UCSD-AML1 (cell line): ENCODE results near the gene LFNG.
A peak's percentile ranks its signal among the peaks of the same experiment; 100 is the strongest.
"Not testable (repeated sequence)": the region's sequence is repeated elsewhere in the genome, so short reads cannot be mapped to it uniquely, and the experiment has no call there.

Experiments
- DNase-seq: peaks from one replicate; lab custom pipeline; 2025; ENCODE audit not compliant: unreplicated experiment; lab: John Stamatoyannopoulos, UW

Gene LFNG

GRCh38 chr7:2542916-2543871 is 23.6 kb downstream of the LFNG start:
- no peak for DNase-seq

GRCh38 chr7:2544541-2545188 is 25.1 kb downstream of the LFNG start:
- DNase-seq: no peak

- DNase-seq: no peak
Measured at GRCh38 chr7:2545746-2546425, 26.3 kb downstream of the LFNG start.

GRCh38 chr7:2546776-2547586 is 27.4 kb downstream of the LFNG start:
- no peak for DNase-seq

- no peak for DNase-seq
Measured at GRCh38 chr7:2551418-2551817, 31.8 kb downstream of the LFNG start.

DNA sequence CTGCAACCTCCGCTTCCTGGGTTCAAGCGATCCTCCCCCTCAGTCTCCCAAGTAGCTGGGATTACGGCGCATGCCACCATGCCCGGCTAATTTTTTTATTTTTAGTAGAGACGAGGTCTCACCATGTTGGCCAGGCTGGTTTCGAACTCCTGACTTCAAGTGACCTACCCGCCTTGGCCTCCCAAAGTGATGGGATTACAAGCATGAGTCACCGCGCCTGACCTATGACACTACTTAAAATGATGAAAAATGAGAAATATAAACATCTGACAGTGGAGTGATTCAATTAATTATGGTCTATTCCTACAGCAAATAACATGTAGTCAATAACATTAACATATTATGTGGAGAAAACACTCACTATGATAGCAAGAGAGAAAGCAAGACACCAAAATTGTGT is 33.5 kb downstream of the LFNG start:
- no peak for DNase-seq

GRCh38 chr7:2553831-2554581 is 34.4 kb downstream of the LFNG start:
- no peak for DNase-seq

- DNase-seq: no peak
Measured at GRCh38 chr7:2554661-2555111, 35.1 kb downstream of the LFNG start.

GRCh38 chr7:2555121-2556052 is 35.8 kb downstream of the LFNG start, which contains the start of gene BRAT1:
Gene BRAT1, minus strand, starts transcription at chr7:2555524. Its CDS starts 1,093 bp downstream, at chr7:2554431.
- peak; percentile 83 for DNase-seq

- DNase-seq: peak; percentile 81
Measured at GRCh38 chr7:2558629-2559282, 39.2 kb downstream of the LFNG start, which contains the start of gene IQCE. Gene IQCE, plus strand, starts transcription at chr7:2558979. Its CDS starts 203 bp downstream, at chr7:2559182.

DNA sequence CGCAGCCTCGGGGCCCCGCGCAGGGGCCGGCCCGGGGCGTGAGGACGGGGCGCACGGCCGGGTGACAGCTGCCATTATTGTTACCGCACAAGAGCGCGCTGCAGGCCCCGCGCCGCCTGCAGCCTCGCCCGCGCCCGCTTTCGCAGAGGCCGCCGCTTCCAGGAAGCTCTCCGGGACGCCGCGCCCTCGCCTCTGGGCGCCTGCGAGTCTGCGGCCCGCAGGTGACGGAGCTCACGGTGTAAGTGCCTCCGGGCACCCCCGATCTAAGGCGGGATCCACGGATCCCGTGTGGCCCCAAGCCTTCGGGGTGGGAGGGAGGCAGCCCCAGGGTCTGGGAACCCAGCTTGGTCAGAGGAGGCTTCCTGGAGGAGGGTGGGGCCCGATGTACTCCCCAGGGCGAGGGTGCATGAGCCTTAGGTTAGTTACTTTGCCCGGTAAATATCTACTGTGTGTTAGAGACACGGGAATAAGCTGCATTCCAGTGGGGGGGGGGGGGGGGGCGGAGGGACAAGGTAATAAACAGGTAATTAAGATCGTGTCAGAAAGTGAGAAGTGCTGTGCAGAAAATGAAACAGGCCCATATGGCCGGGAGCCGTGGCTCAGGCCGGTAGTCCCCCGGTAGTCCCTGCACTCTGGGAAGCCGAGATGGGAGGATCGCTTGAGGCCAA is 39.8 kb downstream of the LFNG start:
- DNase-seq: no peak

DNA sequence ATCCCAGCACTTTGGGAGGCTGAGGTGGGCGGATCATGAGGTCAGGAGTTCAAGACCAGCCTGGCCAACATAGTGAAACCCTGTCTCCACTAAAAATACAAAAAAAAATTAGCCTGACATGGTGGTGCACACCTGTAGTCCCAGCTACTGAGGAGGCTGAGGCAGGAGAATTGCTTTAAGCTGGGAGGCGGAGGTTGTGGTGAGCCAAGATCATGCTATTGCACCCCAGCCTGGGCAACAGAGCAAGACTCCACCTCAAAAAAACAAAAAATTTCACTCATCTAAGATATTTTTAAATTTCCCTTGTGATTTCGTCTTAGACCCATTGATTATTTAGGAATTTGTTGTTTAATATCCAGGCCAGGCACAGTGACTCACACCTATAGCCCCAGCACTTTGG is 44.4 kb downstream of the LFNG start:
- not testable (repeated sequence) for DNase-seq

DNA sequence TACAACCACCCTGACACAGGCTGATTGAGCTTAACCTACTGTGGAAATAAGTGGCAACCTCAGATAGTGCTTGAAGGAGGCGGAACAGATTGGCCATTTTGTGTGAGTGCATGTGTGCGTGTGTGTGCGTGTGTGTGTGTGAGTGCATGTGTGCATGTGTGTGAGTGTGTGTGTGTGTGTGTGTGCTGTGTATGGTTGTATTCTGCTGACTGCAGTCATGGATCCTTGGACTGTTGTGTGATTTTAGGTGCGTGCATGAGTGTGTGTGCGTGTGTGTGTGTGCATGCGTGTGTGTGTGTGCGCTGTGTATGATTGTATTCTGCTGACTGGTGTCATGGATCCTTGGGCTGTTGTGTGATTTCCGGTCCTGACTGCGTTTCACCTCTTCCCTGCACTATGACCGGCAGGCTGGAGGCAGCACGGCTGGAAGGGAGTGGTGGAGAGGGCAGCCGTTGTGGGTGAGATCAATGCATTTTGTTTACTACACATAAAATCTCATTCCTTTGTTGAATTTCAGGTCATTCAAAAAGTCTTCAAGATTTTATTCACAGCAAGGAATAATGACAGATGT is 45.5 kb downstream of the LFNG start:
- no peak for DNase-seq

DNA sequence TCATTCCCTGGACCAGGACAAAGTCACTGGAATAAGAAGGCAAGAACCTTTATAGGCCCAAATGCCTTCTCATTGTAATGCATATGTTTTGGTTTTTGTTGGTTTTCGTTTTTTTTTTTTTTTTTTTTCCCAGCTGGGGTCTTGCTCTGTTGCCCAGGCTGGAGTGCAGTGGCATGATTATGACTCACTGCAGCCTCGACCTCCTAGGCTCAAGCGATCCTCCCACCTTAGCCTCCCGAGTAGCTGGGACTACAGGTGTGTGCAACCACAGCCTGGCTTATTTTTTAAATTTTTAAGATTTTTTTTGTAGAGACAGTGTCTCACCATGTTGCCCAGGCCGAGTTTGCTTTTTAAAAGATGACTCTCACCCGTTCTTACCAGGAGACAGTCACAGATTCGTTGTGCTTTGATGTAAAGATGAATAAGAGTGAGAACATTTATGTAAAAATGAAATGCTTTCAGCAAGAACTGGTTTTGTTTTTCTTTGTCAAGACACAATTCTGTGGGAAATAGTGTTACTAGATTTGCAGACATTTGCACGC is 46.8 kb downstream of the LFNG start:
- no peak for DNase-seq

DNA sequence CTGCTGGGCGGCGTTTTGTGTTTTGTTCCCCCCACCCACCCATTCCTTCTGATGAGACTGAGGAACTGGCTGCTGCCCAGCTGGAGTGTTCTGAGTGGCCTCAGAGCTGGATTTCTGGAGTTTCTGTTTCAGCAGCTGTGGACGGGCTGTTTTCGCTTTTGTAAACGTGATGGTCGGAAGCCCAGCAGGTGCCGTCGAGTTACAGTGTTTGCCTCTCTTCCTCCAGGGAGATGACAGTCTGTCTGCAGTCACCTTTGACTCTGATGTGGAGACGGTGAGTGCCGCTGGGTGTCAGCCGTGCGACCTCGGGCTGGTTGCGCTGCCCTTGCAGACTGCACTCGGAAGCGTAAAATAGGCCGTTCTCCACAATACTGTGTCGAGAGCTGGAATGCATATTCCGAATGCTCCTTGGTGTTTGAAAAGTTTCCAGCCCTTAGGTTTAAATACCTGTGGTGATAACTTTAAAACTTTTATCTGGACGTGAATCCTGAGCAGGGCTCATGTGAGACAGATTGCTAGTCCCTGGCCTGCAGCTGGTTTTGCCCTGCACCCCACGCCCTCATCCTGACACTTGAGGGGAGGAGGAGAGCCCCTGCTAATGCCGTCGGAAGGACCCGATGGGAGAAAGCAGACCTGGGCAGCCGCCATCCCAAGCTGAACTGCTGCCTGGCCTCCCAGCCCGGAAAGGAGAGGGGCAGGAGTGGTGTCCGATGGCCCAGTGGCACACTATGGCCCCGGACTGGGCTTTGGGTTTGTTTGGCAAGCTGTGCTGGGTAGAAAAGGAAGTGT is 47.5 kb downstream of the LFNG start:
- no peak for DNase-seq

DNA sequence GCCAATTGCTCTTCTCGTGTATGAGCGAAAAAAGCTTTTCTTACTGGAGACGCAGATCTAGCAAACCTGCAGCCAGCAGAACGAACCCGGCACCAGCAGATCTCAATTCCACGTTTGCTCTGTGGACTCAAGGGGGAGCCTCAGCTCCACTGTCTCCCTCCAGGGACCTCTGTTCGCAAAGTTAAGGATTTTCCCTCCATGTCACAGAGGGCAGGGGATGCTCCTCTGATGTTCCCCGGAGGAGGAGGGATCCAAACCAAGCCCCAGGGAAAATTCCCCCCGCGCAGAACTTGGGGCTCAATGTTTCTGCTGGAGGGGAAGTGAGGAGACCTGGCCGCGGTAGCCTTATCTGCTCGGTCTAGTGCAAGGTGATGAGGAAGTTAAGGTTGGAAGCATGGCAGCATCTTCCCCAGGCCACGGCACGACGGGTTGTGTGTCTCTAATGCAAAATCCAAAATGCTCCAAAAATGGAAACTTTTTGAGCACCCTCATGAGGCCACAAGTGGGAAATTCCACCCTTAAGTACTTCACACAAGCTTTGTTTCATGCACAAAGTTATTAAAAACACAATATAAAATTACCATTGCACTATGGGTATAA is 48.2 kb downstream of the LFNG start:
- DNase-seq: no peak
